Uterus (tissue), 4 donors: ENCODE results near the gene CHST15. TPM values are rescaled to one million over a fixed set of nuclear protein-coding genes. Genes with fewer than 3 reads are reported as not detected.

Experiments
- DNase-seq, 2 donors: peaks; one replicate each; pipeline ENCODE4 v3.0.0-alpha.2; 2019 to 2020
- H3K27ac ChIP-seq, 2 donors: fragments of 200-600 bp; sonication (generic); 1 replicate in 1 of 2; 2 replicates in 1 of 2; pipeline ENCODE4 v1.5.1; 2016 to 2018
- H3K27me3 ChIP-seq, 2 donors: fragments of 200-600 bp; sonication (generic); one replicate each; pipeline ENCODE4 v1.5.1; 2018 to 2019; ENCODE audit warnings: control low read depth in 1 of 2
- H3K36me3 ChIP-seq, 2 donors: fragments of 200-600 bp; sonication (generic); one replicate each; pipeline ENCODE4 v1.5.1; 2019; ENCODE audit warnings: control low read depth in 1 of 2
- H3K4me1 ChIP-seq, 2 donors: fragments of 200-600 bp; sonication (generic); one replicate each; pipeline ENCODE4 v1.5.1; 2018 to 2019; ENCODE audit warnings: control low read depth in 1 of 2
- H3K4me3 ChIP-seq, 2 donors: fragments of 200-600 bp; sonication (generic); 1 replicate in 1 of 2; 2 replicates in 1 of 2; pipeline ENCODE4 v1.5.1; 2018 to 2019; ENCODE audit warnings: mild to moderate bottlenecking in 1 of 2
- H3K9me3 ChIP-seq, 2 donors: fragments of 200-600 bp; sonication (generic); one replicate each; pipeline ENCODE4 v1.5.1; 2019; ENCODE audit warnings: control low read depth in 1 of 2
- POLR2A ChIP-seq, 2 donors: fragments of 450-650 bp; IDR thresholded peaks; one replicate each; pipeline ENCODE4 v1.6.1; 2016; ENCODE audit warnings: antibody characterized with exemption in 2 of 2, mild to moderate bottlenecking in 1 of 2, moderate library complexity in 1 of 2
- intact Hi-C: fragments of 100-400 bp; cut with DNase I; formaldehyde crosslinking; loops from one replicate; pipeline ENCODE4 v1.15.1; 2023; ENCODE audit warnings: low total_unique reads
- total RNA-seq, 4 donors: library from RNA; depleted of rRNA in 3 of 4; stranded (reverse); fragments of >200 nt in 3 of 4; gene quantifications; one replicate each; pipeline versions ENCODE4 v1.1.0 to v1.2.4, GENCODE V29; 2014 to 2023
- TF ChIP-seq, protein P1 (sequence below), 4 experiments: fragments of 200-600 bp in 2 of 4; fragments of 450-650 bp in 2 of 4; sonication (generic) in 2 of 4; IDR thresholded peaks; one replicate each; pipeline ENCODE4 v1.5.1; 2016 to 2019; ENCODE audit warnings: antibody characterized with exemption in 4 of 4, mild to moderate bottlenecking in 2 of 4, moderate library complexity in 1 of 4
- donor health status: DM: yes; HTN: yes; CAD: no.

CHST15 gene
- total RNA-seq, 4 donors from 2014 or later = 9.7 to 28.5 (median 17.8) TPM

- H3K27me3 ChIP-seq = no peaks in the 10 kb centered on the region
- H3K4me1 ChIP-seq = no peaks in the 10 kb centered on the region
- TF ChIP-seq POLR2A (IDR thresholded peaks at IDR 0.05) = no peak
- TF ChIP-seq, protein P1, sequence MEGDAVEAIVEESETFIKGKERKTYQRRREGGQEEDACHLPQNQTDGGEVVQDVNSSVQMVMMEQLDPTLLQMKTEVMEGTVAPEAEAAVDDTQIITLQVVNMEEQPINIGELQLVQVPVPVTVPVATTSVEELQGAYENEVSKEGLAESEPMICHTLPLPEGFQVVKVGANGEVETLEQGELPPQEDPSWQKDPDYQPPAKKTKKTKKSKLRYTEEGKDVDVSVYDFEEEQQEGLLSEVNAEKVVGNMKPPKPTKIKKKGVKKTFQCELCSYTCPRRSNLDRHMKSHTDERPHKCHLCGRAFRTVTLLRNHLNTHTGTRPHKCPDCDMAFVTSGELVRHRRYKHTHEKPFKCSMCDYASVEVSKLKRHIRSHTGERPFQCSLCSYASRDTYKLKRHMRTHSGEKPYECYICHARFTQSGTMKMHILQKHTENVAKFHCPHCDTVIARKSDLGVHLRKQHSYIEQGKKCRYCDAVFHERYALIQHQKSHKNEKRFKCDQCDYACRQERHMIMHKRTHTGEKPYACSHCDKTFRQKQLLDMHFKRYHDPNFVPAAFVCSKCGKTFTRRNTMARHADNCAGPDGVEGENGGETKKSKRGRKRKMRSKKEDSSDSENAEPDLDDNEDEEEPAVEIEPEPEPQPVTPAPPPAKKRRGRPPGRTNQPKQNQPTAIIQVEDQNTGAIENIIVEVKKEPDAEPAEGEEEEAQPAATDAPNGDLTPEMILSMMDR (IDR thresholded peaks at IDR 0.05) = no peak
- intact Hi-C loops = no loop called here
- no peak for DNase-seq
- no peaks in the 10 kb centered on the region for H3K36me3 ChIP-seq
- no peaks in the 10 kb centered on the region for H3K9me3 ChIP-seq
- H3K27ac ChIP-seq = no peak overlapping the region
- H3K4me3 ChIP-seq = no peak overlapping the region
Measured at GRCh38 chr10:124058346-124059003, 34.9 kb downstream of the CHST15 start.

GRCh38 chr10:124057601-124058000 is 35.8 kb downstream of the CHST15 start:
- no peaks in the 10 kb centered on the region for H3K27me3 ChIP-seq
- no peak for DNase-seq
- no peaks in the 10 kb centered on the region for H3K9me3 ChIP-seq
- TF ChIP-seq POLR2A (IDR thresholded peaks at IDR 0.05) = no peak
- no peak overlapping the region for H3K27ac ChIP-seq
- H3K4me3 ChIP-seq = no peak overlapping the region
- H3K4me1 ChIP-seq = no peaks in the 10 kb centered on the region
- no peaks in the 10 kb centered on the region for H3K36me3 ChIP-seq
- intact Hi-C loops = no loop called here

DNA sequence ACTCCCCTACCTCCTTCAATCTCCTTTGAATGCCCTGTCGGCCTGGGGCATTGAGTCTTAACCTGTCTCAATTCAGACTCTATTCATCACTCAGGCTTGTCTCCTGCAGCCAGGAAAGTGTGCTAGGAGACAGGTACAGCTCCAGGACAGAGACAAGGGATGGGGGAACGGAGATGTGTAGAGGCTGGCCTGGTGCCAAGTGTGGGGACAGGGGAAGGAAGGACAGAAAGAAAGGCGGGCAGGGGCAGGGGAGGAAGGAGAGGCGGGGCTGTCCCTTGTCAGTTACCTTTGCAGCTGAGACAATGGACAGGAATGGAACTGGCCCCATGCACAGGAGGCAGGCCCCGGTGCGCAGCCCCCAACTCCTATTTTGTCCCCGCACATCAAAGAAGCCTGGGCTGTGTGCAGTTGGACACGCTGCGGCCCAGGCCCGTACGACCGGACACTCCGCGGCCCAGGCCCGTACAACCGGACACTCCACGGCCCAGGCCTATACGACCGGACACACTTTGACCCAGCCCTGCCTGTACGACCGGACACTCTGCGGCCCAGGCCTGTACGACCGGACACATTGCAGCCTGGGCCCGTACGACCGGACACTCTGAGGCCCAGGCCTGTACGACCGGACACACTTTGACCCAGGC is 36.9 kb downstream of the CHST15 start:
- H3K4me3 ChIP-seq = no peak overlapping the region
- no peaks in the 10 kb centered on the region for H3K4me1 ChIP-seq
- TF ChIP-seq, protein P1 (IDR thresholded peaks at IDR 0.05) = no peak
- TF ChIP-seq POLR2A (IDR thresholded peaks at IDR 0.05) = no peak
- H3K27ac ChIP-seq = no peak overlapping the region
- no peaks in the 10 kb centered on the region for H3K27me3 ChIP-seq
- no peak for DNase-seq
- intact Hi-C loops = no loop called here
- H3K36me3 ChIP-seq = no peaks in the 10 kb centered on the region
- no peaks in the 10 kb centered on the region for H3K9me3 ChIP-seq

DNA sequence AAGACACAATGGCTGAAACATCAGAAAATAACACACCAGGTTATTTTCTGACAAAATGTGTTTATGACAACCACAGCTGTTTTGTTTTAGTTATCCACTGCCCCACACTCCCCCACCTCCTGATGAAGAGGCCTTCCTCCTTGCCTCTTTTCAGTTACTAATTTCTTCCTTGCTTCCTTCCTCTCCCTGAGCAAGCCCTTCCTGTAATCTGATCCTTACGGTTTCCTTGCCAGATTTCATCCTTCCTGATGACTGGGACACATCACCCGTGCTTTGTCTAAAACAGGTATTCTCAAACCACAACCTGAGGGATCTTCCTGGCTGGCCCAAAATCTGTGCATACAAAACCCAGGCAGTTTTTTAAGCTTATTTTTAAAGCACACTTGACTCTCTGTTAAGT is 39.4 kb downstream of the CHST15 start:
- Histone ChIP-seq H3K9me3 (no peaks in the 10 kb centered on the region), H3K36me3 (no peaks in the 10 kb centered on the region), H3K4me3 (no peak overlapping the region), H3K27ac (no peak overlapping the region), H3K27me3 (no peaks in the 10 kb centered on the region), H3K4me1 (no peaks in the 10 kb centered on the region)
- intact Hi-C loops = no loop called here
- no peak for TF ChIP-seq POLR2A (IDR thresholded peaks at IDR 0.05)
- TF ChIP-seq, protein P1 (IDR thresholded peaks at IDR 0.05) = no peak
- no peak for DNase-seq

DNA sequence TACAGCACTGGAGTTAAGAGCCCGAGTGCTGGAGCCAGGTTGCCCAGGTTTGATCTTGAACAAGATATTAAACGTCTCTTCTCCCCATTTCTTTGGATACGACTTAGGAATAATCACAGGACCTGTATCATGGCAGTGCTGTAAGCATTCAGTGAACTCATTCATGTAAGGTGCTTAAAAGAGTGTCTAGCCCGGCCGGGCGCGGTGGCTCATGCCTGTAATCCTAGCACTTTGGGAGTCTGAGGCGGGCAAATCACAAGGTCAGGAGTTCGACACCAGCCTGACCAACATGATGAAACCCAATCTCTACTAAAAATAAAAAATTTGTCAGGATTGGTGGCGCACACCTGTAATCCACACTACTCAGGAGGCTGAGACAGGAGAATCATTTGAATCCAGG is 40.8 kb downstream of the CHST15 start:
- intact Hi-C loops = no loop called here
- Histone ChIP-seq H3K4me3 (no peak overlapping the region), H3K9me3 (no peaks in the 10 kb centered on the region), H3K27me3 (no peaks in the 10 kb centered on the region), H3K36me3 (no peaks in the 10 kb centered on the region), H3K27ac (no peak overlapping the region), H3K4me1 (no peaks in the 10 kb centered on the region)
- DNase-seq = no peak
- TF ChIP-seq, protein P1 (IDR thresholded peaks at IDR 0.05) = no peak
- TF ChIP-seq POLR2A (IDR thresholded peaks at IDR 0.05) = no peak
